OCI-LY7 (cell line): ENCODE data around the gene DOK3. TPM values are rescaled to one million over a fixed set of nuclear protein-coding genes. Genes with fewer than 3 reads are reported as not detected.

Source experiments
- BruUV-seq: library from RNA; stranded (reverse); fragments of 400-500 nt; replicated peaks from 2 replicates; lab custom pipeline; 2021; lab: Mats Ljungman, UMichigan
- CTCF ChIA-PET: fragments of 300-600 bp; sonication (Branson Sonifier 250); formaldehyde crosslinking; loops from one replicate; lab custom pipeline; 2022; ENCODE audit warnings: antibody characterized with exemption; ENCODE audit not compliant: unreplicated experiment; lab: Charles Lee
- POLR2A ChIA-PET: fragments of 300-600 bp; sonication (Branson Sonifier 250); formaldehyde crosslinking; loops from one replicate; lab custom pipeline; 2022; ENCODE audit warnings: antibody characterized with exemption; lab: Charles Lee
- DNase-seq: peaks from one replicate; pipeline ENCODE4 v3.0.0-alpha.2; 2015; ENCODE audit warnings: low spot score
- H2AFZ ChIP-seq: fragments of 200-600 bp; sonication (generic), shearing (Covaris generic); 2 replicates; pipeline ENCODE4 v1.6.1; 2014; ENCODE audit warnings: mild to moderate bottlenecking, antibody characterized with exemption, low read length, moderate library complexity
- H3K27ac ChIP-seq: fragments of 200-600 bp; sonication (generic); 2 replicates; pipeline ENCODE4 v1.5.1; 2014; ENCODE audit warnings: mixed run types, low read depth, mild to moderate bottlenecking, moderate library complexity, low read length, inconsistent platforms; ENCODE audit not compliant: poor library complexity, severe bottlenecking
- H3K36me3 ChIP-seq: fragments of 200-600 bp; sonication (generic); 2 replicates; pipeline ENCODE4 v1.6.1; 2014; ENCODE audit warnings: mild to moderate bottlenecking, antibody characterized with exemption, low read length, moderate library complexity, mixed read lengths; ENCODE audit not compliant: insufficient read depth
- H3K4me1 ChIP-seq: fragments of 200-600 bp; sonication (generic); 2 replicates; pipeline ENCODE4 v1.5.1; 2014; ENCODE audit warnings: mild to moderate bottlenecking, low read length; ENCODE audit not compliant: insufficient read depth, poor library complexity, severe bottlenecking
- H3K4me2 ChIP-seq: fragments of 200-600 bp; sonication (generic); 2 replicates; pipeline ENCODE4 v1.6.1; 2014; ENCODE audit warnings: mild to moderate bottlenecking, low read length
- H3K4me3 ChIP-seq: fragments of 200-600 bp; sonication (generic); 2 replicates; pipeline ENCODE4 v1.5.1; 2014; ENCODE audit warnings: mild to moderate bottlenecking, low read depth, low read length; ENCODE audit not compliant: poor library complexity, severe bottlenecking
- H3K79me2 ChIP-seq: fragments of 200-600 bp; sonication (generic); 2 replicates; pipeline ENCODE4 v1.6.1; 2016; ENCODE audit warnings: low read depth, mild to moderate bottlenecking, low read length, moderate library complexity, mixed read lengths; ENCODE audit not compliant: insufficient read depth
- H3K9me2 ChIP-seq: fragments of 200-600 bp; sonication (generic); 2 replicates; pipeline ENCODE4 v1.6.1; 2016; ENCODE audit warnings: mild to moderate bottlenecking, low read length, mixed read lengths; ENCODE audit not compliant: insufficient read depth
- H3K9me3 ChIP-seq: fragments of 200-600 bp; sonication (generic); 2 replicates; pipeline ENCODE4 v1.6.1; 2014; ENCODE audit warnings: mild to moderate bottlenecking, mixed run types, low read length, mixed read lengths
- H4K20me1 ChIP-seq: fragments of 200-600 bp; sonication (generic); 2 replicates; pipeline ENCODE4 v1.6.1; 2014; ENCODE audit warnings: mild to moderate bottlenecking, antibody characterized with exemption, low read length, moderate library complexity, mixed read lengths; ENCODE audit not compliant: insufficient read depth
- CTCF ChIP-seq: fragments of 200-600 bp; sonication (generic); conservative IDR thresholded peaks from 2 replicates; pipeline ENCODE4 v1.5.1; 2014; ENCODE audit warnings: mild to moderate bottlenecking, antibody characterized with exemption, low read length, moderate library complexity, mixed read lengths
- EZH2phosphoT487 ChIP-seq: fragments of 200-600 bp; sonication (generic); IDR thresholded peaks from 2 replicates; pipeline ENCODE4 v1.6.1; 2018; ENCODE audit warnings: low read depth, borderline replicate concordance, mild to moderate bottlenecking, mixed run types, antibody characterized with exemption, low read length, moderate library complexity, mixed read lengths
- intact Hi-C: fragments of 100-400 bp; cut with micrococcal nuclease; formaldehyde crosslinking; loops from one replicate; pipeline ENCODE4 v1.10.0; 2022; ENCODE audit not compliant: unreplicated experiment
- total RNA-seq, 2 experiments: library from RNA; depleted of rRNA in 1 of 2; stranded (reverse); fragments of >200 nt in 1 of 2; shearing (Covaris generic) in 1 of 2; gene quantifications; 2 replicates each; pipeline ENCODE4 v1.2.3, GENCODE V29; 2014 to 2022

DOK3 gene
- total RNA-seq, 2 experiments from 2014 or later: 186 to 260 TPM

- no peak overlapping the region for H3K4me2 ChIP-seq
- DNase-seq: no peak
- H2AFZ ChIP-seq: no peak overlapping the region
- POLR2A ChIA-PET: no interaction called here
- H3K27ac ChIP-seq: no peak overlapping the region
- BruUV-seq: no TSS peak
- H4K20me1 ChIP-seq: no peaks in the 10 kb centered on the region
- TF ChIP-seq CTCF: no peak
- no peak for TF ChIP-seq EZH2phosphoT487
- H3K79me2 ChIP-seq: no peaks in the 10 kb centered on the region
- no peaks in the 10 kb centered on the region for H3K9me3 ChIP-seq
- H3K4me1 ChIP-seq: no peaks in the 10 kb centered on the region
- H3K4me3 ChIP-seq: no peak overlapping the region
- H3K36me3 ChIP-seq: peaks cover 79% of the 10 kb centered on the region; the same call in 1 of the 2 replicates
- H3K9me2 ChIP-seq: no peaks in the 10 kb centered on the region
- CTCF ChIA-PET: no interaction called here
- intact Hi-C loops: no loop called here
Observed at GRCh38 chr5:177530638-177531037, 21.0 kb upstream of the DOK3 start.

- Histone ChIP-seq H4K20me1 (no peaks in the 10 kb centered on the region), H3K79me2 (no peaks in the 10 kb centered on the region), H3K9me2 (no peaks in the 10 kb centered on the region), H3K4me2 (no peak overlapping the region), H3K36me3 (peaks cover 79% of the 10 kb centered on the region), H3K9me3 (no peaks in the 10 kb centered on the region), H2AFZ (no peak overlapping the region), H3K4me1 (no peaks in the 10 kb centered on the region), H3K4me3 (no peak overlapping the region), H3K27ac (no peak overlapping the region)
- BruUV-seq: no TSS peak
- intact Hi-C loops: no loop called here
- DNase-seq: no peak
- POLR2A ChIA-PET: interaction anchor here (0.6 kb wide), 1 partner anchor 99 kb away, joined by 3 read pairs; no protein-coding TSS in a partner anchor
- CTCF ChIA-PET: interaction anchor here (0.6 to 0.9 kb wide), 2 partner anchors 16 to 40 kb away, joined by 3 read pairs; no protein-coding TSS in a partner anchor
- TF ChIP-seq EZH2phosphoT487 (no peak), CTCF (no peak)
Observed at GRCh38 chr5:177529247-177530203, 19.9 kb upstream of the DOK3 start.

GRCh38 chr5:177528631-177529030, 19.0 kb upstream of the DOK3 start:
- H3K79me2 ChIP-seq: no peaks in the 10 kb centered on the region
- BruUV-seq: no TSS peak
- H3K4me1 ChIP-seq: no peaks in the 10 kb centered on the region
- TF ChIP-seq CTCF (no peak), EZH2phosphoT487 (no peak)
- H3K27ac ChIP-seq: no peak overlapping the region
- ChIA-PET CTCF (no interaction called here), POLR2A (interaction anchor here (0.6 kb wide), 1 partner anchor 99 kb away, joined by 3 read pairs; no protein-coding TSS in a partner anchor)
- peaks cover 82% of the 10 kb centered on the region for H3K36me3 ChIP-seq
- no peak overlapping the region for H3K4me3 ChIP-seq
- H4K20me1 ChIP-seq: no peaks in the 10 kb centered on the region
- H3K9me3 ChIP-seq: no peaks in the 10 kb centered on the region
- no peaks in the 10 kb centered on the region for H3K9me2 ChIP-seq
- H3K4me2 ChIP-seq: no peak overlapping the region
- H2AFZ ChIP-seq: no peak overlapping the region
- DNase-seq: no peak
- intact Hi-C loops: no loop called here
